ENCODE measurements around the gene RNF151. TPM values are rescaled to one million over a fixed set of nuclear protein-coding genes. Genes with fewer than 3 reads are reported as not detected.
A peak's percentile ranks its signal among the peaks of the same experiment; 100 is the strongest.

Gene RNF151
- total RNA-seq, 1 experiment from 2014 or later = not detected

GRCh38 chr16:1982013-1982433 lies 15.4 kb downstream of the RNF151 start:
- in situ Hi-C loops (cut with HindIII; ENCODE audit: low pct_unique_long_range_greater_than_20kb, low sequenced_read_pairs) = no loop called here
- peak; percentile 71 for DNase-seq (ENCODE audit: low read depth, low spot score)

GRCh38 chr16:1982991-1983543 lies 16.4 kb downstream of the RNF151 start:
- in situ Hi-C loops (cut with HindIII; ENCODE audit: low pct_unique_long_range_greater_than_20kb, low sequenced_read_pairs) = no loop called here
- DNase-seq (ENCODE audit: low read depth, low spot score) = no peak

DNA sequence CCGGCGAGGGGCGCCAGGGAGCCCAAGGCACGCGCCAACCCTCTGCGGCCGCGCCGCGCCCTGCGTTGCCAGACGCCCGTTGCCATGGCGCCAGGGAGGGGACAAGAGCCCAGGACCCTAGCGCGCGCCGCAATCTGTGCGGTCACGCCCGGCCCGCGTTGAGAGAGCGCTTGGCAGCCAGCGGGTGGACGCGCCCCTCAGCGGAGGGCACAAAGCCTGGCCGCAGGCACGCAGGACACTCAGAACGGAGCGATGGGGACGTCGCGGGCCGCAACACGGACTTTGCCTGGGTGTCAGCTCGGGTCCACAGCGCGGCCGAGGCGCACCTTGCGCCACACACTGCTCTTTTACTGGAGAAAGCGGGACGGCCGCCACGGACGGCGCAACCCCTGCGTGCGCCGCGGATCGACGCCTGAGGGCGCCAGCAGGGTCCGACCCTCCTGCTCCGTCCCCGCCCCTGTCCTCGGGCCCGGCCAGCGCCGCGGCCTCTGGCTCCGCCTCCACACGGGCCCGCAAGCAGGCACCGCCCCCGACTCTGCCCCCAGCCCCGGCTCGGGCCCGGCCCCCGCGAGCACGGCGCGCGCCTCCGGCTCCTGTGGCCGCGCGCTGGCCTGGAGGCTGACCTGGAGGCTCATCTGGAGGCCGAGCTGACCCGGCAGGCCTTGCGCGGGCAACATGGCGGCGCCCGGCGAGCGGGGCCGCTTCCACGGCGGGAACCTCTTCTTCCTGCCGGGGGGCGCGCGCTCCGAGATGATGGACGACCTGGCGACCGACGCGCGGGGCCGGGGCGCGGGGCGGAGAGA lies 17.1 kb downstream of the RNF151 start, which contains the start of gene GFER:
Gene GFER (plus strand): TSS at position 650 of the 803 bp plus-strand sequence. CDS start 26 bp downstream, at position 676.
- in situ Hi-C loops (cut with HindIII; ENCODE audit: low pct_unique_long_range_greater_than_20kb, low sequenced_read_pairs) = no loop called here
- DNase-seq (ENCODE audit: low read depth, low spot score) = peak; percentile 87

GRCh38 chr16:1984347-1985225 lies 17.9 kb downstream of the RNF151 start:
- in situ Hi-C loops (cut with HindIII; ENCODE audit: low pct_unique_long_range_greater_than_20kb, low sequenced_read_pairs) = no loop called here
- DNase-seq (ENCODE audit: low read depth, low spot score) = no peak

GRCh38 chr16:1985466-1986150 lies 19.0 kb downstream of the RNF151 start:
- DNase-seq (ENCODE audit: low read depth, low spot score) = no peak
- in situ Hi-C loops (cut with HindIII; ENCODE audit: low pct_unique_long_range_greater_than_20kb, low sequenced_read_pairs) = no loop called here

- no peak for DNase-seq (ENCODE audit: low read depth, low spot score)
- in situ Hi-C loops (cut with HindIII; ENCODE audit: low pct_unique_long_range_greater_than_20kb, low sequenced_read_pairs) = no loop called here
These were observed 20.5 kb downstream of the RNF151 start for GRCh38 chr16:1987198-1987597.

- DNase-seq (ENCODE audit: low read depth, low spot score) = no peak
- in situ Hi-C loops (cut with HindIII; ENCODE audit: low pct_unique_long_range_greater_than_20kb, low sequenced_read_pairs) = no loop called here
These were observed 22.8 kb downstream of the RNF151 start, which contains the start of gene SYNGR3 for GRCh38 chr16:1989209-1990100. TSS of gene SYNGR3 (plus strand) at chr16:1989970. CDS start at chr16:1990103, 133 bp downstream.

GRCh38 chr16:1990101-1990350 lies 23.4 kb downstream of the RNF151 start:
- in situ Hi-C loops (cut with HindIII; ENCODE audit: low pct_unique_long_range_greater_than_20kb, low sequenced_read_pairs) = no loop called here
- no peak for DNase-seq (ENCODE audit: low read depth, low spot score)

DNA sequence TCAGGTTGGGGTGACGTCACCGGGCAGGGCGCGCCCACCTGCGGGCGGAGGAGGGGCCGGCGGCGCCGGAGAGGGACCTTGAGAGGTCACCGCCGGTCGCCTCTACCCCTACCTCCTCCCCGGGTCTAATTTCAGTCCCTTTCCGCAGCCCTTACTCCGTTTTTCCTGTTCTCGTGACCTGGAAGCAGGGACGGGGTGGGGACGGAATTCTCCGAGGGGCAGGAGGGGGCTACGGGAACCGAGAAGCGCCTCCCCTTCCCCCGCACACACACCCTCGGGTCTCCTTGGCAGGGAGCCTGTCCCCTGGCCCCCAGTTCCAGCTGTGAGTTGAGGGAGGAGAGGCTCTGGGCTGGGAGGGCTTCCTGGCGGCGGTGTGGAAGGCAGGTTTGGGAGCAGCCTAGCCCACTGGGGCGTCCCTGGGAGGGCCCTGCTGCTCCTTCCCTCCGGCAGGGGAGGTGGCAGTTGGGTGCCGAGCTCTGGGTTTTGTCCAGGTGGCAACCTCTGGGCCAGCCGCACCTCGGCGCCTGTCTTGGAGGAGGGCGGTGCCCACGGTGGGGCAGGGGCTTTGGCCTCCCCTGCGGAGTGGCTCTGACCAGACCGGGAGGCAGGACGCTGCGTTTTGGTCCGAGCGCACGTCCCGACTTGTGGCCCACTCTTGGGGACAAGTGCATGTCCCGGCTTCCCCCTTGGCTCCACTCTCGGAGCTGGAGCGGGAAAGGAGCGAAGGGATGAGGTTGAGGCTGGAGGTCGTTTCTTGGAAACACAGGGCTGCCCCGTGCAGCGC lies 23.9 kb downstream of the RNF151 start:
- in situ Hi-C loops (cut with HindIII; ENCODE audit: low pct_unique_long_range_greater_than_20kb, low sequenced_read_pairs) = no loop called here
- no peak for DNase-seq (ENCODE audit: low read depth, low spot score)

DNA sequence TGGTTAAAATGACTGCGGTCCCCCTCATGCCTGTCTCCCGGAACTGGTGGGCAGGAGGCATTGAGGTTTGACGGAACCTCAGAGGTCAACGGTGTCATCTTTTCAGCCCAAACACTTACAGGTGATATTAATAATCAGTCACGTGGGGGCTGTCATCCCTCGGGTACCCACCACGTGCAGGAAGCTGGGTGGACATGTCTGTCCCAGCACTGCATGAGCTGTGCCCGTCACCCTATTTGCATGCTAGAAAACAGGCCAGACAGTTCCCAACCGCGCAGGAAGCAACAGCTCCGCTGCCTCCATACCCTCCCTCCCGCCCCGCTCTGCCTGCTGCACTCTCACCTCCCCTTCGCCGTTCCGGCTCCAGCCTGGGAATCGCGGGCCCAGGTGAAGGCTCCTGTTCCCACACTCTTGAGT lies 24.5 kb downstream of the RNF151 start:
- in situ Hi-C loops (cut with HindIII; ENCODE audit: low pct_unique_long_range_greater_than_20kb, low sequenced_read_pairs) = no loop called here
- DNase-seq (ENCODE audit: low read depth, low spot score) = no peak

DNA sequence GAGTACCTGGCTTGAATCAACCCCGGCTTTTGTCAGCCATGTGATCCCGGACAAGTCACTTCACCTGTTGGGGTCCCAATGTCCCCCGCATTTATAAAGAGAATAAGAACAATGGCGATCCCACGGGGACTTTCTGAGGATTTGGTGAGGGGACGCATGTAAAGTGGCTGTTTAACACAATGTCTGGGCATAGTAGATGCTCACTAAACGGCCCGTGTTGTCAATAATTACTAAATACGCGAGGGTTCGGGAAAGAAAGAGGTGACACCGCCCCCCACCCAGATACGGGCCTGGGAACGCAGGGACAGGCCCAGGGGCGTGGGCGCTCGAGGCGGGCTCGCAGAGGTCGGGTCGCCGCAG lies 24.9 kb downstream of the RNF151 start:
- in situ Hi-C loops (cut with HindIII; ENCODE audit: low pct_unique_long_range_greater_than_20kb, low sequenced_read_pairs) = no loop called here
- DNase-seq (ENCODE audit: low read depth, low spot score) = no peak

GRCh38 chr16:1991948-1992703 lies 25.5 kb downstream of the RNF151 start:
- DNase-seq (ENCODE audit: low read depth, low spot score) = peak; percentile 73
- in situ Hi-C loops (cut with HindIII; ENCODE audit: low pct_unique_long_range_greater_than_20kb, low sequenced_read_pairs) = no loop called here

- in situ Hi-C loops (cut with HindIII; ENCODE audit: low pct_unique_long_range_greater_than_20kb, low sequenced_read_pairs) = no loop called here
- no peak for DNase-seq (ENCODE audit: low read depth, low spot score)
These were observed 26.2 kb downstream of the RNF151 start for GRCh38 chr16:1992704-1993317.

DNA sequence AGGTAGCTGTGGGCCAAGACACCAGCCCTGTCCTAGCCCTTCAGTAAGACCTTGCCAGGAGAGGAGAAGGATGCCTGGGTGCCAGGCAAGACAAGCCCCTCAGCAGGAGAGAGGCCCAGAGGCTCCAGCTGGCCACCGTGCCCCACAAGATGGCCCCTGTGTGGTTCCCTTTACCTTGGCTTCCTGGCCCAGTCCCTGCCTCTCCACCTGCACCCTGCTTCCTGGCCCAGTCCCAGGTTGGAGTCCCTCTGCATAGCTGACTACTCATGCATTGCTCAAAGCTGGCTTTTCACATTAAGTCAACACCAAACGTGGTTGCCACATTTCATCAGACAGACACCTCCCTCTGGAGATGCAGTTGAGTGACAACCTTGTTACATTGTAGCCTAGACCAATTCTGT lies 27.1 kb downstream of the RNF151 start:
- in situ Hi-C loops (cut with HindIII; ENCODE audit: low pct_unique_long_range_greater_than_20kb, low sequenced_read_pairs) = no loop called here
- DNase-seq (ENCODE audit: low read depth, low spot score) = no peak
